ENCODE measurements around the gene TTC27.

The TTC27 gene

DNA sequence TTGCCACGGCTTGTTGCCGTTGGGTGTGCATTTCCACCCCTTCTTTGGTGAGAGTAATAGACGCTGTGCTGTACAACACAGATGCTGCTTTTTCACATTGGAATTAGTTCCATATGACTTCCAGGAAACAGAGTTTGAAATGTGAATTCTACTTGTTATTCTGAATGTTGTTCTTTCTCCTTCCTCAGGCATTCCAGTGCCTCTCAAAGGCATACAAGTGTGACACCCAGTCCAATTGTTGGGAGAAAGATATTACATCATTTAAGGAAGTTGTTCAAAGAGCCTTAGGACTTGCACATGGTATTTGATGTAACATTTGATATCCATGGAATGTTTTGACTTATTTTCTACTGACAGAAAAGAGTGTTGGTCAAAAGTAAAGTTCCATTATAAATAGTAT is 184.5 kb downstream of the TTC27 start:
- TF ChIP-seq POLR2AphosphoS5 (IDR thresholded peaks at IDR 0.05; ENCODE audit: borderline replicate concordance, low read depth, low read length) (no peak), FOXP2 (optimal IDR thresholded peaks at IDR 0.05; ENCODE audit: control extremely low read depth, extremely low read length, insufficient read depth) (no peak), EZH2 (IDR thresholded peaks at IDR 0.05) (no peak)
- DNase-seq (ENCODE audit: low read depth, low spot score): peak; percentile 40
- Histone ChIP-seq H3K9ac (ENCODE audit: insufficient read length) (no peak overlapping the region), H3K9me3 (ENCODE audit: low read depth, low read length) (no peaks in the 10 kb centered on the region), H3K36me3 (ENCODE audit: insufficient read depth, low read length) (no peaks in the 10 kb centered on the region), H3K27ac (peak overlapping the region; percentile 62), H3K4me3 (no peak overlapping the region)

- DNase-seq (ENCODE audit: low read depth, low spot score): peak; percentile 70
- Histone ChIP-seq H3K4me3 (peak overlapping the region; percentile 23), H3K9ac (ENCODE audit: insufficient read length) (peak overlapping the region; percentile 9), H3K27ac (peak overlapping the region; percentile 83), H3K36me3 (ENCODE audit: insufficient read depth, low read length) (no peaks in the 10 kb centered on the region), H3K9me3 (ENCODE audit: low read depth, low read length) (no peaks in the 10 kb centered on the region)
- TF ChIP-seq EZH2 (IDR thresholded peaks at IDR 0.05): no peak
- TF ChIP-seq POLR2AphosphoS5 (IDR thresholded peaks at IDR 0.05; ENCODE audit: borderline replicate concordance, low read depth, low read length): no peak; the same call in 1 of the 2 replicates
- no peak for TF ChIP-seq FOXP2 (optimal IDR thresholded peaks at IDR 0.05; ENCODE audit: control extremely low read depth, extremely low read length, insufficient read depth)
These were observed 192.2 kb downstream of the TTC27 start for GRCh38 chr2:32820088-32820487.

- Histone ChIP-seq H3K9ac (ENCODE audit: insufficient read length) (peak overlapping the region; percentile 9), H3K36me3 (ENCODE audit: insufficient read depth, low read length) (no peaks in the 10 kb centered on the region), H3K4me3 (peak overlapping the region; percentile 23), H3K9me3 (ENCODE audit: low read depth, low read length) (no peaks in the 10 kb centered on the region), H3K27ac (peak overlapping the region; percentile 83)
- no peak for DNase-seq (ENCODE audit: low read depth, low spot score)
- no peak for TF ChIP-seq POLR2AphosphoS5 (IDR thresholded peaks at IDR 0.05; ENCODE audit: borderline replicate concordance, low read depth, low read length)
- TF ChIP-seq FOXP2 (optimal IDR thresholded peaks at IDR 0.05; ENCODE audit: control extremely low read depth, extremely low read length, insufficient read depth): no peak
- no peak for TF ChIP-seq EZH2 (IDR thresholded peaks at IDR 0.05)
These were observed 192.9 kb downstream of the TTC27 start for GRCh38 chr2:32820701-32821100.

DNA sequence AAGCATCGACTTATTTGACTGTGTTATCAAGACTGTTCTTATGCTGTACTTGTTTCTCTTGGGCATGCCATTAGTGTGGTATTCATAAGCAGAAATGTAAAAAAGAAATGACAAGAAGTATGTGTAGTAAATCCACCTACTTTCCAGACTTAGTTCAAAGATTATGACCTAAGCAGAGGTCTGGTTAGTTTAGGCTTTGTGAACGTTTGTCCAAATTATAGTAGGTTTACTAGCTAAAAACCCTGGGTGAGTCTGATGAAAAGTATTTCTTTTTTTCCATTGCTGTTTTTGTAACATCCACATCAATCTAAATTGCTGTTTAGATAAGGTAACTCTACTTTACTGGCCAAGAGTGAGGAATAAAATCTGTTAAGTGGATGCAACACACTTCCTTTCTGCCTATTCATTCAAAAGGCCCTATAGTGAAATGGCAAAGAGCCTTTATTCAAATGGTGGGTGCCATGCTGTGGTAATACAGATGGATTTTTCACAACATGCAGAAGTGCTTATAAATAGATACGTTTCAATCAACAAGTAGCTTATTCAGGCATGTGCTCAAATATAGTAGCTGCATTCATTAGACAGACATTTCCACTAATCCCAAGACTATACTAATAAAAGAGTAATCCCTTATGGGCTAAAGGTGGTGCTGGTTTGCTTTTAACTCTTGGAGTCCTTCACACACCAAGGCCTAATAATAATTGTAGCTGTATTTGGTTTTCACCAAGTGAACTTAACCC is 196.4 kb downstream of the TTC27 start:
- H3K9ac ChIP-seq (ENCODE audit: insufficient read length): no peak overlapping the region
- DNase-seq (ENCODE audit: low read depth, low spot score): no peak
- no peak overlapping the region; the same call in 1 of the 2 replicates for H3K27ac ChIP-seq
- H3K9me3 ChIP-seq (ENCODE audit: low read depth, low read length): no peaks in the 10 kb centered on the region
- H3K36me3 ChIP-seq (ENCODE audit: insufficient read depth, low read length): no peaks in the 10 kb centered on the region
- no peak overlapping the region for H3K4me3 ChIP-seq
- TF ChIP-seq FOXP2 (optimal IDR thresholded peaks at IDR 0.05; ENCODE audit: control extremely low read depth, extremely low read length, insufficient read depth) (no peak), EZH2 (IDR thresholded peaks at IDR 0.05) (no peak), POLR2AphosphoS5 (IDR thresholded peaks at IDR 0.05; ENCODE audit: borderline replicate concordance, low read depth, low read length) (no peak)

GRCh38 chr2:32825291-32825712 is 197.5 kb downstream of the TTC27 start:
- Histone ChIP-seq H3K9me3 (ENCODE audit: low read depth, low read length) (no peaks in the 10 kb centered on the region), H3K9ac (ENCODE audit: insufficient read length) (no peak overlapping the region), H3K27ac (no peak overlapping the region), H3K4me3 (no peak overlapping the region), H3K36me3 (ENCODE audit: insufficient read depth, low read length) (no peaks in the 10 kb centered on the region)
- no peak for TF ChIP-seq EZH2 (IDR thresholded peaks at IDR 0.05)
- no peak for TF ChIP-seq POLR2AphosphoS5 (IDR thresholded peaks at IDR 0.05; ENCODE audit: borderline replicate concordance, low read depth, low read length)
- TF ChIP-seq FOXP2 (optimal IDR thresholded peaks at IDR 0.05; ENCODE audit: control extremely low read depth, extremely low read length, insufficient read depth): no peak
- DNase-seq (ENCODE audit: low read depth, low spot score): no peak

DNA sequence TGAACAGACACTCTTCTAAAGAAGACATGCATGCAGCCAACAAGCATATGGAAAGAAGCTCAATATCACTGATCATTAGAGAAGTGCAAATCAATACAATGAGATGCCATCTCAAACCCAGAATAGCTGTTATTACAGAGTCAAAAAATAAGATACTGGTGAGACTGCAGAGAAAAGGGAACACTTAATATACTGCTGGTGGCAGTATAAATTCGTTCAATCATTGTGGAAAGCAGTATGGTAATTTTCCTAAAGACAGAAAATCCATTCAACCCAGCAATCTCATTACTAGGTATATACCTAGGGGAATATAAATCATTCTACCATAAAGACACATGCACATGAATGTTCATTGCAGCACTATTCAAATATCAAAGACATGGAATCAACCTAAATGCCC is 202.3 kb downstream of the TTC27 start:
- Histone ChIP-seq H3K4me3 (no peak overlapping the region), H3K9ac (ENCODE audit: insufficient read length) (no peak overlapping the region), H3K36me3 (ENCODE audit: insufficient read depth, low read length) (no peaks in the 10 kb centered on the region), H3K9me3 (ENCODE audit: low read depth, low read length) (no peaks in the 10 kb centered on the region), H3K27ac (no peak overlapping the region)
- DNase-seq (ENCODE audit: low read depth, low spot score): no peak
- TF ChIP-seq POLR2AphosphoS5 (IDR thresholded peaks at IDR 0.05; ENCODE audit: borderline replicate concordance, low read depth, low read length): no peak
- no peak for TF ChIP-seq FOXP2 (optimal IDR thresholded peaks at IDR 0.05; ENCODE audit: control extremely low read depth, extremely low read length, insufficient read depth)
- no peak for TF ChIP-seq EZH2 (IDR thresholded peaks at IDR 0.05)

GRCh38 chr2:32832821-32833220 is 205.0 kb downstream of the TTC27 start:
- H3K27ac ChIP-seq: no peak overlapping the region
- H3K9me3 ChIP-seq (ENCODE audit: low read depth, low read length): no peaks in the 10 kb centered on the region
- no peaks in the 10 kb centered on the region for H3K36me3 ChIP-seq (ENCODE audit: insufficient read depth, low read length)
- no peak overlapping the region for H3K4me3 ChIP-seq
- H3K9ac ChIP-seq (ENCODE audit: insufficient read length): no peak overlapping the region
- TF ChIP-seq EZH2 (IDR thresholded peaks at IDR 0.05): no peak
- no peak for TF ChIP-seq POLR2AphosphoS5 (IDR thresholded peaks at IDR 0.05; ENCODE audit: borderline replicate concordance, low read depth, low read length)
- TF ChIP-seq FOXP2 (optimal IDR thresholded peaks at IDR 0.05; ENCODE audit: control extremely low read depth, extremely low read length, insufficient read depth): no peak
- no peak for DNase-seq (ENCODE audit: low read depth, low spot score)

- no peaks in the 10 kb centered on the region for H3K36me3 ChIP-seq (ENCODE audit: insufficient read depth, low read length)
- H3K4me3 ChIP-seq: no peak overlapping the region
- no peak overlapping the region for H3K9ac ChIP-seq (ENCODE audit: insufficient read length)
- H3K9me3 ChIP-seq (ENCODE audit: low read depth, low read length): no peaks in the 10 kb centered on the region
- no peak overlapping the region for H3K27ac ChIP-seq
- TF ChIP-seq FOXP2 (optimal IDR thresholded peaks at IDR 0.05; ENCODE audit: control extremely low read depth, extremely low read length, insufficient read depth) (no peak), POLR2AphosphoS5 (IDR thresholded peaks at IDR 0.05; ENCODE audit: borderline replicate concordance, low read depth, low read length) (no peak), EZH2 (IDR thresholded peaks at IDR 0.05) (no peak)
- DNase-seq (ENCODE audit: low read depth, low spot score): no peak
These were observed 205.9 kb downstream of the TTC27 start for GRCh38 chr2:32833709-32834108.
